Raji (cell line): ENCODE data around the gene CLC.

Experiments
- POLR2A ChIP-seq: IDR thresholded peaks from 2 replicates; pipeline ENCODE4 v1.6.1; 2011; ENCODE audit warnings: low read depth, low read length, control low read depth; ENCODE audit not compliant: insufficient read depth

The CLC gene

GRCh38 chr19:39737891-39738290 is at the start of gene CLC:
TSS of gene CLC (minus strand) at chr19:39738029. CDS start at chr19:39737952, 77 bp downstream.
- TF ChIP-seq POLR2A: no peak

DNA sequence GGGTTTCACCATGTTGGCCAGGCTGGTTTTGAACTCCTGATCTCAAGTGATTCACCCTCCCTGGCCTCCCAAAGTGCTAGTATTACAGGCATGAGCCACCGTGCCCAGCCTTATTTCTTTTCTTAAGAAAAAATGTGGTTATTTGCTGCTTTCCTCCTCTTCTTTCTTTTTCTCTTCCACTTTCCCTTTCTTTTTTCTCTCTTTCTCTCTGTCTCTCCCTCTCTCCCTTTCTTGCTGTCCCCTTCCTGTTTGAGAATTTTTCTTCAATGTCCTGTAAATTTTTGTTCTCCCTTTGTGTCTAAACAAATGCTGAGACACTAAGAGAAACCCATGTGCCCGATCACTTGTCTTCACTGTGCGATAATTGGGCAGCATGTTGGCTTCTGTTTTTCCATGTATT is 43.1 kb upstream of the CLC start:
- TF ChIP-seq POLR2A: no peak

- no peak for TF ChIP-seq POLR2A
Measured at GRCh38 chr19:39778763-39779162, 40.9 kb upstream of the CLC start, which contains the start of gene LEUTX. TSS of gene LEUTX (plus strand) at chr19:39778854. CDS start at chr19:39778921, 67 bp downstream.

- no peak for TF ChIP-seq POLR2A
Measured at GRCh38 chr19:39768786-39769185, 31.0 kb upstream of the CLC start.

DNA sequence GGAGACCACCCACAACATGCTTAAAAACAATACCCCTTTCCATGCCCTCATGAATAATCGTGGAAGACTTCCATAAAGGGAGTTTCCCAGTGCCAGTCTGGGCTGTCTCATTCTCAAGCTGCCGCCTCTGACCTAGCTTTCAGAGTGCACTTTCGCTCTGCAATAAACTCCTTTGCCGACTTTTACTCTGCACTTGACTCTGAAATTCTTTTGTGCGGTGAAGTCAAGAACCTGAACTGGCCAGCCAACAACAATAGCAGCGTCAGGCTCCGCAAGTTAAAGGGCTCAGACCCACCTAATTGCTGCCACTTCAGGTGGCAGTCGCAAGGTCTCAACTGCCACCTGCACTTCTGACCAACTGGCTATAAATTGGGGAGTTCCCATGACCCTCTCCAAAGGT is 30.5 kb upstream of the CLC start:
- TF ChIP-seq POLR2A: no peak

- no peak for TF ChIP-seq POLR2A
Measured at GRCh38 chr19:39765091-39766076, 27.6 kb upstream of the CLC start.

- TF ChIP-seq POLR2A: no peak
Measured at GRCh38 chr19:39759457-39760184, 21.8 kb upstream of the CLC start.

DNA sequence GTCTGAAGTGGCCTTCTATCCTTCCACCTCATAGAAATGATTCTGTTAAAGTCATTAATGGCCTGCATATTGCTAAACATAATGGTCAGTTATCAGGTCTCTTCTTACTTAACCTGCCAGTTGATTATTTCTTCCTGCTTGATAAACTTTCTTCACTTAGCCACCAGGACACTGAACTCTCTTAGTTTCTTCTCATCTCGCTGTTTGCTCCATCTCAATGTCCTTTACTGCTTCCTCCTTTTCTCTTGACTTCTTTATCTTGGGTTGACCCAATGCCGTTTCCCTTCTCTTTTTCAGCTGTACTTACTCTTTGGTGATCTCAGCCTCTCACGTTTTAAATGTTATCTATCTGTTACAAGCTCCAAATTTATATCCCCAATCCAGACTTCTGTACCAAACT is 17.1 kb upstream of the CLC start:
- no peak for TF ChIP-seq POLR2A

GRCh38 chr19:39754544-39754943 is 16.7 kb upstream of the CLC start:
- TF ChIP-seq POLR2A: no peak

DNA sequence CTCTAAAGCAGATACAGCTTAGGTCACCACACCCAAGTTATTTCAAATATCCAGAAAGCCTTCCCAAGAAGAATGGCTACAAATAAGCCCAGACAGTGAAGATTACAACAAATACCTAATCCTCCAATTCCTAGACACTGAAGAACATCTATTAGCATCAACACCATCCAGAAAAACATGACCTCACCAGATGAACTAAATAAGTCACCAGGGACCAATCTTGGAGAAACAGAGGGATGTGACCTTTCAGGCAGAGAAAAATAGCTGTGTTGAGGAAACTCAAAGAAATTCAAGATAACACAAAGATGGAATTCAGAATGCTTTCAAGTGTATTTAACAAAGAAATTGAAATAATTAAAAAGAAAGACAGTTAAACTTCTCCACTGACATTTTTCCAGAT is 15.0 kb upstream of the CLC start:
- no peak for TF ChIP-seq POLR2A

- TF ChIP-seq POLR2A: no peak
Measured at GRCh38 chr19:39752390-39752789, 14.6 kb upstream of the CLC start.

- TF ChIP-seq POLR2A: no peak
Measured at GRCh38 chr19:39749981-39750380, 12.2 kb upstream of the CLC start.

DNA sequence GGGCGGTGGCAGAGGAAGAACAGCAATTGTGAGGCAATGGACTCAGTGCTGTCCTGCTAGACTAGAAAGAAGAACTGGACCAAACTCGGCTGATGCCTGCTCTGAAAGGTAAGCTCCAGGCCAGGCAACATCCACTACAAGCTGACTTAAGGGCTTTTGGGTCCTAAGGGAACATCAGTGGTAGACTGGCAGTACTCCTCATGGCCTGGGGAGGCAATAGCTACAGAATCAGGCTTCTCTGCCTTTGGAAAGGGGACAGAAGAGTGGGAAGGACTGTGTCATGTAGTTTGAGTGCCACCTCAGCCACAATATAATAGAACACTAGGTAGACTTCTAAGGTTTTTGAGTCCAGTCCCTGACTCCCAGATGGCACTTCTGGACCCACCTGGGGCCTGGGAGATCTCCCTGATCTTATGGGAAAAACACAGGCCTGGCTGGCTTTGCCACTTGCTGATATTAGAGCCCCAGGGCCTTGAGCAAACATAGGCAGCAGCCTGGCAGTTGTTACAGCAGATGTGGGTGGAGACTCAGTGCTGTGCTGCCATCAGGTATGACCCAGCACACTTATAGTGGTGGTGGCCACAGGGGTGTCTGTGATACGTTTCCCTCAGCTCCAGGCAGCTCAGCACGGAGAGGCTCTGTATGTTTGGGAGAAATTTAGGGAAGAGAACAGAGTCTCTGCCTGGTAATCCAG is 9.2 kb upstream of the CLC start:
- no peak for TF ChIP-seq POLR2A

- no peak for TF ChIP-seq POLR2A
Measured at GRCh38 chr19:39745643-39746042, 7.8 kb upstream of the CLC start.

GRCh38 chr19:39740395-39740794 is 2.6 kb upstream of the CLC start:
- TF ChIP-seq POLR2A: no peak
